Activated T-helper 2 cell treated with anti-CD3 and anti-CD28 coated beads, Interferon-gamma antibody, Interleukin-2, Interleukin-4, amounts not matched to agents 10 μg/mL and 5 μg/mL and 100 μg/mL, durations not matched to agents 14 hours and 24 hours and 36 hours (primary cell): ENCODE data around the gene TANC1. TPM values are rescaled to one million over a fixed set of nuclear protein-coding genes. Genes with fewer than 3 reads are reported as not detected.
"Not testable (repeated sequence)": the region's sequence is repeated elsewhere in the genome, so short reads cannot be mapped to it uniquely, and the experiment has no call there.

ENCODE experiments used
- DNase-seq: peaks from one replicate; pipeline ENCODE4 v3.0.0; 2021; ENCODE audit warnings: low spot score
- H3K27ac Mint-ChIP-seq: one replicate; pipeline ENCODE4 v1.8.0; 2021; ENCODE audit warnings: mixed read lengths
- H3K27me3 Mint-ChIP-seq: one replicate; pipeline ENCODE4 v1.8.0; 2021; ENCODE audit warnings: low read depth, mixed read lengths
- H3K36me3 Mint-ChIP-seq: one replicate; pipeline ENCODE4 v1.8.0; 2021; ENCODE audit warnings: low read depth, mixed read lengths
- H3K4me1 Mint-ChIP-seq: one replicate; pipeline ENCODE4 v1.8.0; 2021; ENCODE audit warnings: low read depth, mixed read lengths
- H3K4me3 Mint-ChIP-seq: one replicate; pipeline ENCODE4 v1.8.0; 2021; ENCODE audit warnings: low read depth, mild to moderate bottlenecking, moderate library complexity, mixed read lengths
- H3K9me3 Mint-ChIP-seq: one replicate; pipeline ENCODE4 v1.8.0; 2021; ENCODE audit warnings: mixed read lengths
- intact Hi-C: fragments of 100-400 bp; cut with micrococcal nuclease; formaldehyde crosslinking; loops from one replicate; pipeline ENCODE4 v1.15.1; 2023
- total RNA-seq: library from RNA; stranded (reverse); gene quantifications from 2 replicates; pipeline ENCODE4 v1.2.3, GENCODE V29; 2022

The TANC1 gene
- total RNA-seq, 1 donor from 2014 or later, result 0.34 TPM

GRCh38 chr2:159096302-159096855, 127.9 kb downstream of the TANC1 start:
- DNase-seq, H3K27ac Mint-ChIP-seq, H3K4me3 Mint-ChIP-seq, H3K27me3 Mint-ChIP-seq, intact Hi-C loops, H3K36me3 Mint-ChIP-seq: not testable (repeated sequence)
- Mint-ChIP-seq H3K9me3 (peaks cover 14% of the 10 kb centered on the region), H3K4me1 (peaks cover 19% of the 10 kb centered on the region)

- H3K27me3 Mint-ChIP-seq, result no peaks in the 10 kb centered on the region
- H3K4me3 Mint-ChIP-seq, result no peak overlapping the region
Observed at GRCh38 chr2:159096901-159097300, 128.5 kb downstream of the TANC1 start.

GRCh38 chr2:159098361-159098760, 129.9 kb downstream of the TANC1 start:
- Mint-ChIP-seq H3K9me3 (peaks cover 14% of the 10 kb centered on the region), H3K27me3 (no peaks in the 10 kb centered on the region), H3K4me3 (no peak overlapping the region), H3K27ac (no peak overlapping the region), H3K36me3 (no peaks in the 10 kb centered on the region), H3K4me1 (peaks cover 8% of the 10 kb centered on the region)
- no peak for DNase-seq
- intact Hi-C loops, result no loop called here

More at GRCh38 chr2:159096901-159097300, 128.5 kb downstream of the TANC1 start:
- DNase-seq, result no peak
- intact Hi-C loops, result no loop called here
- H3K9me3 Mint-ChIP-seq, result peaks cover 14% of the 10 kb centered on the region
- H3K4me1 Mint-ChIP-seq, result peaks cover 14% of the 10 kb centered on the region
- no peak overlapping the region for H3K27ac Mint-ChIP-seq
- no peaks in the 10 kb centered on the region for H3K36me3 Mint-ChIP-seq

GRCh38 chr2:159098921-159099411, 130.5 kb downstream of the TANC1 start:
- H3K36me3 Mint-ChIP-seq, result no peaks in the 10 kb centered on the region
- H3K27ac Mint-ChIP-seq, result no peak overlapping the region
- no peak overlapping the region for H3K4me3 Mint-ChIP-seq
- peaks cover 7% of the 10 kb centered on the region for H3K4me1 Mint-ChIP-seq
- no peak for DNase-seq
- H3K27me3 Mint-ChIP-seq, result no peaks in the 10 kb centered on the region
- H3K9me3 Mint-ChIP-seq, result peaks cover 14% of the 10 kb centered on the region
- intact Hi-C loops, result no loop called here

GRCh38 chr2:159101755-159102489, 133.5 kb downstream of the TANC1 start:
- intact Hi-C loops, result no loop called here
- peaks cover 7% of the 10 kb centered on the region for H3K4me1 Mint-ChIP-seq

GRCh38 chr2:159103411-159103810, 135.0 kb downstream of the TANC1 start:
- H3K9me3 Mint-ChIP-seq, result no peaks in the 10 kb centered on the region
- no peak for DNase-seq
- intact Hi-C loops, result no loop called here
- peaks cover 5% of the 10 kb centered on the region for H3K27me3 Mint-ChIP-seq
- H3K4me1 Mint-ChIP-seq, result peaks cover 4% of the 10 kb centered on the region
- no peaks in the 10 kb centered on the region for H3K36me3 Mint-ChIP-seq
- no peak overlapping the region for H3K4me3 Mint-ChIP-seq
- H3K27ac Mint-ChIP-seq, result no peak overlapping the region

More at GRCh38 chr2:159101755-159102489, 133.5 kb downstream of the TANC1 start:
- DNase-seq, result no peak
- Mint-ChIP-seq H3K27me3 (no peaks in the 10 kb centered on the region), H3K27ac (no peak overlapping the region), H3K36me3 (no peaks in the 10 kb centered on the region), H3K4me3 (no peak overlapping the region), H3K9me3 (peaks cover under 1% of the 10 kb centered on the region)

- no peaks in the 10 kb centered on the region for H3K4me1 Mint-ChIP-seq
- no peaks in the 10 kb centered on the region for H3K9me3 Mint-ChIP-seq
- no peak overlapping the region for H3K4me3 Mint-ChIP-seq
- H3K36me3 Mint-ChIP-seq, result no peaks in the 10 kb centered on the region
- no peak overlapping the region for H3K27ac Mint-ChIP-seq
- no peak for DNase-seq
- intact Hi-C loops, result no loop called here
- peaks cover 8% of the 10 kb centered on the region for H3K27me3 Mint-ChIP-seq
Observed at GRCh38 chr2:159106109-159106508, 137.7 kb downstream of the TANC1 start.

- H3K4me3 Mint-ChIP-seq, result no peak overlapping the region
- H3K9me3 Mint-ChIP-seq, result no peaks in the 10 kb centered on the region
- intact Hi-C loops, result no loop called here
- H3K4me1 Mint-ChIP-seq, result no peaks in the 10 kb centered on the region
- H3K27ac Mint-ChIP-seq, result no peak overlapping the region
- peaks cover 12% of the 10 kb centered on the region for H3K27me3 Mint-ChIP-seq
- no peaks in the 10 kb centered on the region for H3K36me3 Mint-ChIP-seq
- DNase-seq, result no peak
Observed at GRCh38 chr2:159108181-159108893, 139.9 kb downstream of the TANC1 start.

GRCh38 chr2:159109517-159109916, 141.1 kb downstream of the TANC1 start:
- Mint-ChIP-seq H3K36me3 (no peaks in the 10 kb centered on the region), H3K4me1 (no peaks in the 10 kb centered on the region), H3K27me3 (peaks cover 14% of the 10 kb centered on the region), H3K27ac (no peak overlapping the region), H3K4me3 (no peak overlapping the region), H3K9me3 (no peaks in the 10 kb centered on the region)
- intact Hi-C loops, result no loop called here
- DNase-seq, result no peak

- Mint-ChIP-seq H3K27ac (no peak overlapping the region), H3K4me1 (no peaks in the 10 kb centered on the region), H3K9me3 (no peaks in the 10 kb centered on the region), H3K36me3 (no peaks in the 10 kb centered on the region), H3K27me3 (peaks cover 14% of the 10 kb centered on the region), H3K4me3 (no peak overlapping the region)
- intact Hi-C loops, result no loop called here
- DNase-seq, result no peak
Observed at GRCh38 chr2:159110784-159111183, 142.3 kb downstream of the TANC1 start.

- Mint-ChIP-seq H3K9me3 (no peaks in the 10 kb centered on the region), H3K36me3 (no peaks in the 10 kb centered on the region), H3K4me3 (no peak overlapping the region), H3K27ac (no peak overlapping the region), H3K4me1 (no peaks in the 10 kb centered on the region), H3K27me3 (peaks cover 14% of the 10 kb centered on the region)
- no peak for DNase-seq
- intact Hi-C loops, result no loop called here
Observed at GRCh38 chr2:159111346-159111927, 143.0 kb downstream of the TANC1 start.

GRCh38 chr2:159114835-159115234, 146.4 kb downstream of the TANC1 start:
- no peaks in the 10 kb centered on the region for H3K36me3 Mint-ChIP-seq
- DNase-seq, result no peak
- intact Hi-C loops, result no loop called here
- no peak overlapping the region for H3K4me3 Mint-ChIP-seq
- no peak overlapping the region for H3K27ac Mint-ChIP-seq
- H3K27me3 Mint-ChIP-seq, result peaks cover 6% of the 10 kb centered on the region
- no peaks in the 10 kb centered on the region for H3K9me3 Mint-ChIP-seq
- no peaks in the 10 kb centered on the region for H3K4me1 Mint-ChIP-seq

- Mint-ChIP-seq H3K27ac (no peak overlapping the region), H3K36me3 (no peaks in the 10 kb centered on the region), H3K27me3 (peaks cover 6% of the 10 kb centered on the region), H3K4me1 (no peaks in the 10 kb centered on the region), H3K4me3 (no peak overlapping the region), H3K9me3 (no peaks in the 10 kb centered on the region)
- intact Hi-C loops, result no loop called here
- DNase-seq, result no peak
Observed at GRCh38 chr2:159116922-159117321, 148.5 kb downstream of the TANC1 start.
